Head of caudate nucleus (tissue), 42 donors: ENCODE data around the gene FXR1.
"Not testable (repeated sequence)": the region's sequence is repeated elsewhere in the genome, so short reads cannot be mapped to it uniquely, and the experiment has no call there.

ENCODE experiments used
- DNase-seq, 42 donors: peaks; one replicate each; pipeline versions ENCODE4 v3.0.0 to v3.0.0-alpha.2; 2020 to 2021; ENCODE audit warnings: mixed read lengths in 7 of 42
- intact Hi-C: fragments of 100-400 bp; cut with DNase I; formaldehyde crosslinking; loops from one replicate; pipeline ENCODE4 v1.15.0; 2022

Gene FXR1

DNA sequence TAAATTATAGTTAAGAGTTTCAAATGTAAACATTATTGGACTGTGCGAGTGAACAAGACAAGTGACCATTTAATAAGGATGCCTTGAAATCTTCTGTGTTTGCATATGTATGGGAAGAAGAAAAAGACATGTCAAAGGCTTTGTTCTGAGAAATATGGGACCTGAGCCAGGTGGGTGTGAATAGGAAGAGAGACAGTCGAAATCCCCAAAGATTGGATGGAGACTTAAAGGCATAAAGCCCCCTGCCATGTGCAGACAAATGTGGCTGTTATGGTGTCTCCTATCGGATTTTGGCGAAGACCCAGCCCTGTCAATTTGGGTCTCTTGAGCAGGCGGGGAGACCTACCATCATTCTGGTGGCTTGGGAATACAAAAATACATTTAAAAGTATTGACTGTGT, 16.9 kb downstream of the FXR1 start:
- DNase-seq, result no peak
- intact Hi-C loops, result no loop called here

DNA sequence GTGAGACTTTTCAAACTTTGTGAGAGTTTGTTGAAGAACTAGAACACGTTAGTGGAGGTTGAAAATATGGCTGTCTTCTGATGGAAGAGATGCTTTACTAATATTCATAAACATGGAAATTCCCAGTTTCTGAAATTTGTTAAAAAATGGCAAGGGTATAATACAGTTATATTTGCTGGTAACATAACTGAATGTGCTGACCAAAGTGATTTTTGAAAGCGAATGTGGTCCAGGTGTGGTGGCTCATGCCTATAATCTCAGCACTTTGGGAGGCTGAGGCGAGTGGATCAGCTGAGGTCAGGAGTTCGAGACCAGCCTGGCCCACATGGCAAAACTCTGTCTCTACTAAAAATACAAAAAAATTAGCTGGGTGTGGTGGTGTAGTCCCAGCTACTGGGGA, 18.1 kb downstream of the FXR1 start:
- intact Hi-C loops, result no loop called here
- no peak for DNase-seq

DNA sequence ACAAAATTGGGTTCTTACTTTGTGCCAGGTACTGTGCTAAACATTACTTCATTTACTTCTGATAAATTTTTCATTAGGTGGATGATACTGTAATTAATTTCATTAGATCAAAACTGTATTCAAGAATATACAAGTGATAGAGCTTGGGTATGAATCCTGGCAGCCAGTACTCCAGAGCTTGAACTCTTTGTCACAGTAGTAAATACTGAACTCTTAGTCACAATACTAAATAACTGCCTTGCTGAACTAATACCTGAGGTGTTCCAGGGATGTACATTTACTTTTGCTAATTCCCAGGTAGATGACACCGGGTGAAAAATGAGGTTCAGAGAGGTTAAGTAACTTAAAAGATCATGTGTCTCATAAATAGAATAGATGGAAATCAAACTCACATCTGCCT, 20.3 kb downstream of the FXR1 start:
- intact Hi-C loops, result no loop called here
- DNase-seq, result no peak

DNA sequence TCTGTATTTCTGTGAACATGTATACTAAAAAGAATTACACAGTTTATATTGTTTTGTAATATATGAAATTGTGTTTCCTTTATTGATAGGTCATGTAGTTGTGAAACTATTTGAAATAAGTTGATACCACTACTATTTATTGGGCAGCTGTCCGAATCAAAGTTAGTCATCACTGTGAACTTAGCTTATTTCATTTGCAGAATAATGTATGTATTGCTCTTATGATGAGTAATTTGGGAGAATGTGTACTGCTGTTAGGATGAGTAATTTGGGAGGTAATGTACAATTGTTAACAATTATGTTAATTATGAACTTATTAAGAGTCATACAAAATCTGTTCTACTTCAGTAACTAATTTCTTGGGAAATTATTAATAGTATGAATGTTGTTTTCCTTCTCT, 22.2 kb downstream of the FXR1 start:
- intact Hi-C loops, result no loop called here
- DNase-seq, result no peak

DNA sequence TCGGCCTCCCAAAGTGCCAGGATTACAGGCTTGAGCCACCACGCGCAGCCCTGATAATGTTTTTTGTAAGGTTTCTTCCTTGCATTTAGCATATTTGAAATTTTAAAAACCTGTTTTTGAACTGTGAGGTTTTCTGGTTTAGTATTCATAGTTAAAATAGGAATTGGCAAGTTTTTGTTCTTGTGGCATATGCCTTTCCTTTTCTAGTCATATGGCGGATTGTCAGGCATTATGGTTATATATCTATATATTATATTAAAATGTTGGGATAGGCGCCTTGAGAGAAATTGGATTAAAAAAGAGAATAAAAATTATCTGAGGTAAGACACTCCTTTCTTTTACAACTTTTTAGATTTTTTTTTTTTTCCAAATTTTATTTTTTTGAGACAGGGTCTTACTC, 28.4 kb downstream of the FXR1 start:
- DNase-seq, result no peak
- intact Hi-C loops, result no loop called here

- intact Hi-C loops, result no loop called here
Measured at GRCh38 chr3:180947761-180948390, 35.4 kb downstream of the FXR1 start.

GRCh38 chr3:180959691-180960090, 47.2 kb downstream of the FXR1 start:
- intact Hi-C loops, result no loop called here
- DNase-seq, result no peak

More at GRCh38 chr3:180947761-180948390, 35.4 kb downstream of the FXR1 start:
- no peak for DNase-seq

DNA sequence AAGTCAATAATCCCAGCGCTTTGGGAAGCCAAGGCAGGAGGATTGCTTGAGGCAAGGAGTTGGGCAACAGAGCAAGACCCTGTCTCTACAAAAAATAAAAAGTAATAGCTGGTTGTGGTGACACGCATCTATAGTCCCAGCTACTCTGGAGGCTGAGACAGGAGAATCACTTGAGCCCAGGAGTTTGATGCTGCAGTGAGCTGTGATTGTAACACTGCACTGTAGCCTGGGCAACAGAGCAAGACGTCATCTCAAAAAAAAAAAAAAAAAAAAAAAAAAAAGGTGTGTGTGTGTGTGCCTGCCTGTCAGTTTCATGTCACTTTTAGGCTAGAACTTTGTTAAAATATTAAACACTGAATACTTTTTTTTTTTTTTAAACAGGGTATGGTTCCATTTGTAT, 48.6 kb downstream of the FXR1 start:
- intact Hi-C loops, result no loop called here
- DNase-seq, result peak in 1 of 42 donors; percentile 21

DNA sequence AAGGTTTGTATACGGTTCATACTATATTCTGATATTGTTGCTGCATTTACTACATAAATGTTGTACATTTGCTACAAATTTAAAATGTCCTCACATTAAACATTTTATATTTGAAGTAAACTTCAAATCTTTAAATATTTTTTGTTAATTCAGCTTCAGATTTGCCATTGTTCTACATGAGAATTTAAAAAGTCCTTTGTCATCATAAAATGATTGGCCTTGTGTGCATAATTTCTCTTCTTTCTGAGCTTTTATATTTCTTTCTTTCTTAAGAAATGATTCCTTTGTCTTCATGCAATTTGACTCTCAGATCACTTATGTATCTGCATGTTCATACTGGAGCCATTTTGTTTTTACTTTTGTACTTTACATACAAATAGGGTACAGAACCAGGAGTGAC, 49.1 kb downstream of the FXR1 start:
- intact Hi-C loops, result no loop called here
- no peak for DNase-seq

DNA sequence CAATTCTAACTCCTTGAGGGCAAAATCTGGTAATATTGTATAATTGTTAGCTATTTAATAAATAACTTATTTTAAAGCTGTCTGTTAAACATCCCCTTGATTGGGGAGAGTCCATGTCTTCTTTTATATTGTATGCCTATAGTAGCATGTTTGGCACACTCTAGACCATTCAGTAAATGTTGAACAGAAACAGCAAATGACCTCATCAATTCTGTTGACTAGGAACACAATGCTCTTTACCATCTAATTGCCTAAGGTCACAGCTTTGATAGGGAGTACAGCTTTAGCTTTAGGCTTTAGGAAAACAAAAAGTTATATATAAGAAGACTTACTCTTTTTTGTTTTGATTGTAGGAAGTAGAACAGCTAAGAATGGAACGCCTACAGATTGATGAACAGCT, 50.1 kb downstream of the FXR1 start:
- DNase-seq, result no peak
- intact Hi-C loops, result no loop called here

DNA sequence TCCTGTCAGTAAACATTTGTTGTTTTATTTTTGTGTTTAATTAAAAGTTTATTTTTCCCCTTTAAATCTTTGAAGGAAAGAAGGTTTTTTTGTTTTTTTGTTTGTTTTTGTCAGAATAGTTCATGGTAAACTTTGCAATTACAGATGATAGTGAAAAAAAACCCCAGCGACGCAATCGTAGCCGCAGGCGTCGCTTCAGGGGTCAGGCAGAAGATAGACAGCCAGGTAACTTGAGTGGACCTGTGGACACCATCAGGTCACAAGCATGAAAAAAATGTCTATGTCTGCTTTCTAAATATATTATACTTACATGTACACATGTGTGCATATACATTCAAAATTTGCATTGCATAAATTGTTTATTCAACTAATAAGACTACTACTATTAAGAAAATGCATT, 58.5 kb downstream of the FXR1 start:
- no peak for DNase-seq
- intact Hi-C loops, result no loop called here

GRCh38 chr3:180973543-180973942, 61.1 kb downstream of the FXR1 start:
- intact Hi-C loops, result no loop called here
- no peak for DNase-seq

- DNase-seq, result no peak
- intact Hi-C loops, result no loop called here
Measured at GRCh38 chr3:180974286-180974685, 61.8 kb downstream of the FXR1 start.

DNA sequence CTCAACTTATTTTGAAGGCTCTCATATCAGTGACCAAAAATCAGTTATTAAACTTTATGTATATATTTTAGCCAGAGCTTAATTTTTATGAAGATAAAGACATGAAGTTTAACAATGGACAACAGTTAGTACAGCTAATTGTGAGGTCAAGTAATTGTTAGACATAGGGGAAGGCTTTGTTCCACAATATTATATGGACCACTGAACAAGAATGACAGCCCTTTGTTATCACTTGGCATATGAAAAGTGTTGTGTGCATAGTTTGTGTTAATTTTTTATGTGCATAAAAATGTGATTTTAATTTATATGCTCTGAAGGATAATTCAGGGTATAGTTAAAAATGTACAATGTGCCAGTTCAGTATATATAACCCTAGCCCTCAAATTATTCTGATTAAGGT, 65.0 kb downstream of the FXR1 start:
- no peak for DNase-seq
- intact Hi-C loops, result no loop called here

GRCh38 chr3:180979961-180980360, 67.5 kb downstream of the FXR1 start:
- no peak for DNase-seq
- intact Hi-C loops, result no loop called here

- intact Hi-C loops, result no loop called here
- DNase-seq, result no peak
Measured at GRCh38 chr3:180980611-180981010, 68.1 kb downstream of the FXR1 start.

DNA sequence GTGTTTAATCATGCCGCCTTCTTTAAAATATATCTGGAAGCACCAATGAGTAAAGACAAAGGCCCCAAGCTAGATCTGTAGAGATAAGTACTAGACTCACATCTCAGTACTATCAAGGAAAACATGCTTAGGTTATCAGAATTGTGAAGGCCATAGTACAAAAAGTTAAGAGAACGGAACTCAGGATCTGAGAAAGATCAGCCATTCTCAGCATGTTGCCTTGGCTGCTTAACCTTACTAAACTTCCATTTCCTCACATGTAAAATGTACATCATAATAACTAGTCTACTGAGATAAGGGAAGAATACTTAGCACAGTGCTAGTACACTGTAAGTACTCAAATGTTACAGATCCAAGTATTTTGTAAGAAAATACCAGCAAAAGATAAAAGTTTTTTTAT, 69.4 kb downstream of the FXR1 start:
- intact Hi-C loops, result no loop called here
- no peak for DNase-seq

GRCh38 chr3:180983136-180983535, 70.7 kb downstream of the FXR1 start:
- intact Hi-C loops, result no loop called here
- DNase-seq, result no peak

GRCh38 chr3:180986366-180986765, 73.9 kb downstream of the FXR1 start:
- DNase-seq, intact Hi-C loops: not testable (repeated sequence)

GRCh38 chr3:180987344-180987743, 74.9 kb downstream of the FXR1 start:
- DNase-seq, result no peak
- intact Hi-C loops, result no loop called here

GRCh38 chr3:180989291-180990163, 77.1 kb downstream of the FXR1 start, which contains the start of gene DNAJC19:
Gene DNAJC19, minus strand, starts transcription at chr3:180989736. Its CDS starts 134 bp downstream, at chr3:180989602.
- intact Hi-C loops, result loop anchor here (2.0 to 10.0 kb wide), 2 partner anchors 77 to 185 kb away; partner anchors contain the start of gene FXR1
- peak; percentile 88 to 98 (median 94) for DNase-seq
